Mesenchymal stem cell (in vitro differentiated cells and primary cell): ENCODE results near the gene NHLRC1.

Experiments
- DNase-seq: peaks from one replicate; pipeline ENCODE4 v3.0.0-alpha.2; 2013
- H2AFZ ChIP-seq: one replicate; pipeline ENCODE4 v1.6.1; 2013; ENCODE audit warnings: low read depth, mild to moderate bottlenecking, control low read depth, inconsistent platforms, low read length, moderate library complexity
- H2AK5ac ChIP-seq: 2 replicates; pipeline ENCODE4 v1.6.1; 2013; ENCODE audit warnings: low read length, moderate library complexity, mild to moderate bottlenecking, inconsistent platforms; ENCODE audit not compliant: severe bottlenecking
- H2BK120ac ChIP-seq: one replicate; pipeline ENCODE4 v1.6.1; 2013; ENCODE audit warnings: low read depth, mild to moderate bottlenecking, inconsistent platforms, low read length, moderate library complexity
- H2BK12ac ChIP-seq, 2 experiments: one replicate each; pipeline ENCODE4 v1.6.1; 2013; ENCODE audit warnings: inconsistent platforms in 2 of 2, low read length in 2 of 2, mild to moderate bottlenecking in 2 of 2, moderate library complexity in 2 of 2, control low read depth in 1 of 2
- H2BK15ac ChIP-seq: one replicate; pipeline ENCODE4 v1.6.1; 2013; ENCODE audit warnings: mild to moderate bottlenecking, low read depth, inconsistent platforms; ENCODE audit not compliant: poor library complexity, severe bottlenecking
- H2BK5ac ChIP-seq: 2 replicates; pipeline ENCODE4 v1.6.1; 2013; ENCODE audit warnings: low read depth, mild to moderate bottlenecking, low read length, control low read depth, inconsistent platforms; ENCODE audit not compliant: poor library complexity, severe bottlenecking
- H3K14ac ChIP-seq, 2 experiments: one replicate each; pipeline ENCODE4 v1.6.1; 2013; ENCODE audit warnings: inconsistent platforms in 2 of 2, low read length in 2 of 2, control low read depth in 1 of 2, mild to moderate bottlenecking in 1 of 2, moderate library complexity in 1 of 2
- H3K18ac ChIP-seq, 2 experiments: one replicate each; pipeline ENCODE4 v1.6.1; 2013; ENCODE audit warnings: inconsistent platforms in 2 of 2, low read length in 2 of 2, control low read depth in 1 of 2, low read depth in 1 of 2, mild to moderate bottlenecking in 1 of 2
- H3K23ac ChIP-seq, 2 experiments: one replicate each; pipeline ENCODE4 v1.6.1; 2013; ENCODE audit warnings: inconsistent platforms in 2 of 2, low read length in 2 of 2, mild to moderate bottlenecking in 2 of 2, moderate library complexity in 2 of 2, control low read depth in 1 of 2
- H3K27ac ChIP-seq: 2 replicates; pipeline ENCODE4 v1.5.1; 2013; ENCODE audit warnings: mild to moderate bottlenecking, moderate library complexity, low read length, control low read depth, inconsistent platforms; ENCODE audit not compliant: poor library complexity, severe bottlenecking
- H3K27me3 ChIP-seq, 2 experiments: 2 replicates each; pipeline versions ENCODE4 v1.6.1 to v1.7.0; 2013; ENCODE audit warnings: low read length in 2 of 2, mild to moderate bottlenecking in 2 of 2, moderate library complexity in 2 of 2, control low read depth in 1 of 2, inconsistent platforms in 1 of 2; ENCODE audit not compliant: control insufficient read depth in 1 of 2, insufficient read depth in 1 of 2
- H3K36me3 ChIP-seq, 2 experiments: 2 replicates each; pipeline versions ENCODE4 v1.6.1 to v1.7.0; 2013; ENCODE audit warnings: low read length in 2 of 2, control low read depth in 1 of 2, inconsistent platforms in 1 of 2, low read depth in 1 of 2, mild to moderate bottlenecking in 1 of 2; ENCODE audit not compliant: insufficient read depth in 2 of 2, control insufficient read depth in 1 of 2
- H3K4ac ChIP-seq, 2 experiments: one replicate each; pipeline ENCODE4 v1.6.1; 2013; ENCODE audit warnings: inconsistent platforms in 2 of 2, low read length in 2 of 2, mild to moderate bottlenecking in 2 of 2, moderate library complexity in 2 of 2, control low read depth in 1 of 2, low read depth in 1 of 2
- H3K4me1 ChIP-seq: 2 replicates; pipeline ENCODE4 v1.6.1; 2013; ENCODE audit warnings: low read depth, low read length, control low read depth; ENCODE audit not compliant: control insufficient read depth, insufficient read depth
- H3K4me2 ChIP-seq: 2 replicates; pipeline ENCODE4 v1.6.1; 2013; ENCODE audit warnings: low read length, mild to moderate bottlenecking, inconsistent platforms; ENCODE audit not compliant: poor library complexity, severe bottlenecking
- H3K4me3 ChIP-seq, 2 experiments: 2 replicates each; pipeline versions ENCODE4 v1.5.1 to v1.7.0; 2013; ENCODE audit warnings: low read length in 2 of 2, mild to moderate bottlenecking in 2 of 2, control low read depth in 1 of 2, low read depth in 1 of 2; ENCODE audit not compliant: insufficient read depth in 1 of 2
- H3K79me1 ChIP-seq: replicated peaks from 2 replicates; pipeline ENCODE4 v1.6.1; 2013; ENCODE audit warnings: mild to moderate bottlenecking, control low read depth, low read length, inconsistent platforms; ENCODE audit not compliant: poor library complexity, severe bottlenecking
- H3K9ac ChIP-seq: 2 replicates; pipeline ENCODE4 v1.7.0; 2013; ENCODE audit warnings: mild to moderate bottlenecking, low read length, moderate library complexity
- H3K9me3 ChIP-seq: 2 replicates; pipeline ENCODE4 v1.7.0; 2013; ENCODE audit warnings: mild to moderate bottlenecking, low read length; ENCODE audit not compliant: control insufficient read depth
- H4K8ac ChIP-seq: one replicate; pipeline ENCODE4 v1.6.1; 2013; ENCODE audit warnings: inconsistent platforms, mild to moderate bottlenecking, low read length, moderate library complexity
- H4K91ac ChIP-seq: one replicate; pipeline ENCODE4 v1.6.1; 2013; ENCODE audit warnings: mild to moderate bottlenecking, low read length, inconsistent platforms
- WGBS: methylation state at CpG from one replicate; pipeline ENCODE4 v1.1.7; 2013; ENCODE audit warnings: mixed read lengths; 5-methylcytosine and 5-hydroxymethylcytosine counted together

Gene NHLRC1

DNA sequence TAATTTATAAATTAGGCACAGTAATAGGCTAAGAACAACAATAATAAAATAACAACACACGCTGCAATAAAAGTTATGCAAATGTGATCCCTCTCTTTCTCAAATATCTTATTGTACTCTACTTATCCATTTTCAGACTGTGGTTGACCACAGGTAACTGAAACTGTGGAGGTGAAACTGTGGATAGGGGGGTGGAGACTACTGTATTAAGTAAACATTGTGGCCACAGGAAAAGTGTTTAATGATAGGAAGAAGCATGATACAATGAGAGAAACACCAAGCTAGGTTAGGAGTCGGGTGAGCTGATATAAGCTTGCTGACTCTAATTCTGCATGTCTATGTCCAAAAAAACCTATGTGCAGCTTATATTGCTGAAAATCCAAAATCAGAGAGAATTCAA is 23.0 kb downstream of the NHLRC1 start:
- Histone ChIP-seq H2BK12ac (no peak overlapping the region), H2BK120ac (no peak overlapping the region), H3K4ac (no peak overlapping the region), H3K27ac (no peak overlapping the region), H3K9me3 (no peaks in the 10 kb centered on the region), H2AFZ (no peak overlapping the region), H3K4me2 (no peak overlapping the region), H2BK5ac (no peak overlapping the region), H2AK5ac (no peak overlapping the region), H3K79me1 (no peaks in the 10 kb centered on the region), H3K36me3 (no peaks in the 10 kb centered on the region), H3K9ac (no peak overlapping the region), H4K91ac (no peak overlapping the region), H2BK15ac (no peak overlapping the region), H3K27me3 (no peaks in the 10 kb centered on the region), H3K4me3 (no peak overlapping the region), H3K23ac (no peak overlapping the region), H4K8ac (no peak overlapping the region), H3K4me1 (no peaks in the 10 kb centered on the region), H3K18ac (no peak overlapping the region), H3K14ac (no peak overlapping the region)
- no peak for DNase-seq
- 100% methylated on average over 1 of the region's 2 CpGs for WGBS

DNA sequence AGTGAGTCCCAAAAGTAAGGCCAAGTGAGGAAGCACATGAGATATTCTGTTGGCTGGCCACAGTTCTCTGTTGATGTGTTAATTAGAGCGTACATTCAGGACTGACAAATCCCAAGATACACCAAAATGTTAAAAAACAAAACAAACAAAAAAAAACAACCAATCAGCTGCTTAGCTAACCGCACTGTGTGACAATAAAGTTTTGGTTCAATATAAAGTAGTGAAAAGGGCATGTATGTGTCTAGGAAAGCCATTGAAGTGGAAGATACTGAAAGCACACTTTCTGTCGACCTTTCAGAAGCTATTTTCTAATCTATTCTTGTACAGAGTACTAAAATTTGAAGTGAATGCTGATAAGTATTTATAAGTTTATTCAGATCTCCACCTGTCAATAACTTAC is 26.1 kb downstream of the NHLRC1 start:
- Histone ChIP-seq H3K18ac (no peak overlapping the region), H3K4me1 (no peaks in the 10 kb centered on the region), H3K4me3 (no peak overlapping the region), H2BK120ac (no peak overlapping the region), H3K14ac (no peak overlapping the region), H3K4me2 (no peak overlapping the region), H2BK12ac (no peak overlapping the region), H2AFZ (no peak overlapping the region), H3K4ac (no peak overlapping the region), H3K23ac (no peak overlapping the region), H2BK15ac (no peak overlapping the region), H4K8ac (no peak overlapping the region), H3K79me1 (no peaks in the 10 kb centered on the region), H3K27ac (no peak overlapping the region), H3K9me3 (no peaks in the 10 kb centered on the region), H3K27me3 (no peaks in the 10 kb centered on the region), H3K9ac (no peak overlapping the region), H2BK5ac (no peak overlapping the region), H4K91ac (no peak overlapping the region), H2AK5ac (no peak overlapping the region), H3K36me3 (no peaks in the 10 kb centered on the region)
- no peak for DNase-seq
- WGBS, result 100% methylated on average over 1 of the region's 3 CpGs

DNA sequence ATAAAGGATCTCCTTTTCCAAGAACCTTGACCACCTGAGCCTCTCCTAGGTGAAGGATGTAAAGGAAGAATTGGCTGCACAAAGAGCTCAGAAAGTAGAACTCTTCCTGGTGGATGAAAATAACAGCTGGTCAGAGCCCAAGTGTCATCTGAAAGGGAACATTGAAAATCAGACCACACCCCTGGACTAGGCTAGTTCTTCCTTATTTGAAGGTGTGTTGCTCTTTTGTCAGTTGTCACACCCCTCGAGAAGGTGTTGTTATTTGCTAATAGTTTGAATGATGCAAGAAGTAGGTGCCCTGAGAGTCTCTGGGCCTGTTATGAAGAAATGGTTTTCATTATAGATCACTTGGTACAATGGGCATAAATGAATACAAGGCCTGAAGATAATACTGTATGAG is 31.1 kb downstream of the NHLRC1 start:
- Histone ChIP-seq H3K36me3 (no peaks in the 10 kb centered on the region), H3K4ac (no peak overlapping the region), H3K9me3 (peaks cover 12% of the 10 kb centered on the region), H4K8ac (no peak overlapping the region), H2BK5ac (no peak overlapping the region), H3K9ac (no peak overlapping the region), H2BK120ac (no peak overlapping the region), H3K27ac (no peak overlapping the region), H3K14ac (no peak overlapping the region), H3K23ac (no peak overlapping the region), H3K4me2 (no peak overlapping the region), H3K4me1 (no peaks in the 10 kb centered on the region), H3K27me3 (no peaks in the 10 kb centered on the region), H2BK12ac (no peak overlapping the region), H2BK15ac (no peak overlapping the region), H3K79me1 (no peaks in the 10 kb centered on the region), H3K18ac (no peak overlapping the region), H2AK5ac (no peak overlapping the region), H2AFZ (no peak overlapping the region), H4K91ac (no peak overlapping the region), H3K4me3 (no peak overlapping the region)
- 84% methylated on average over 1 of the region's 1 CpG for WGBS
- DNase-seq, result no peak

DNA sequence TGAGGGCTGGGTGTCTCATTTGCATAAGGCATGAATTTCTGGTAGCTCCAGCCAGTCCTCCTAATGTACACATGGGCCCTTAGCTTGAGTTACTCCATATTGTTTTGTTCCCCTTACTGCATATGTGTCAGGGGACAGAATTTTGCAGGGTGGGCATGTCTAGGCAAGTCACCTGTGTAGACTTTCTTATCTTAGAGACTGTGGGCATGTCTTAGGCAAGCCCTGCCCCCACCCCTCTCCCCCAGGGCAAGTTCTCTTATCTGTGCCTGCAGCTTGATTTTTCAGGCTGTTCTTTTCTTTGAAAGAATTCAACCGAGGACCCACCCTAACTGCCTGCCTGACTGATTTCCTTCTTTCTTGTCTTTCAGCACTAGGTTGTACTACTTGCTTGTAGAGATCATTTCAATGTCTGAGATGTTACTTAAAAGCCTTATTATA is 32.1 kb downstream of the NHLRC1 start:
- WGBS, result no CpG with 5 or more reads among the region's 1 CpG
- H3K4me1 ChIP-seq, result no peaks in the 10 kb centered on the region
- no peak overlapping the region for H3K14ac ChIP-seq
- H2BK15ac ChIP-seq, result no peak overlapping the region
- no peak overlapping the region for H2BK5ac ChIP-seq
- no peak for DNase-seq
- no peak overlapping the region for H4K91ac ChIP-seq
- no peak overlapping the region for H3K4ac ChIP-seq
- H3K27ac ChIP-seq, result no peak overlapping the region
- no peak overlapping the region for H3K4me3 ChIP-seq
- H2BK12ac ChIP-seq, result no peak overlapping the region
- no peaks in the 10 kb centered on the region for H3K36me3 ChIP-seq
- no peak overlapping the region for H3K9ac ChIP-seq
- H2AFZ ChIP-seq, result no peak overlapping the region
- H3K27me3 ChIP-seq, result no peaks in the 10 kb centered on the region
- H2BK120ac ChIP-seq, result no peak overlapping the region
- no peak overlapping the region for H3K23ac ChIP-seq
- H4K8ac ChIP-seq, result no peak overlapping the region
- no peak overlapping the region for H3K4me2 ChIP-seq
- H3K18ac ChIP-seq, result no peak overlapping the region
- no peak overlapping the region for H2AK5ac ChIP-seq
- H3K79me1 ChIP-seq, result no peaks in the 10 kb centered on the region
- peaks cover 12% of the 10 kb centered on the region for H3K9me3 ChIP-seq
